AML-193 (cell line): Measurements from ENCODE around the gene ZFP90.

Source experiments
- DNase-seq, 2 experiments: peaks; one replicate each; lab custom pipeline; 2025; lab: John Stamatoyannopoulos, UW

Gene ZFP90

DNA sequence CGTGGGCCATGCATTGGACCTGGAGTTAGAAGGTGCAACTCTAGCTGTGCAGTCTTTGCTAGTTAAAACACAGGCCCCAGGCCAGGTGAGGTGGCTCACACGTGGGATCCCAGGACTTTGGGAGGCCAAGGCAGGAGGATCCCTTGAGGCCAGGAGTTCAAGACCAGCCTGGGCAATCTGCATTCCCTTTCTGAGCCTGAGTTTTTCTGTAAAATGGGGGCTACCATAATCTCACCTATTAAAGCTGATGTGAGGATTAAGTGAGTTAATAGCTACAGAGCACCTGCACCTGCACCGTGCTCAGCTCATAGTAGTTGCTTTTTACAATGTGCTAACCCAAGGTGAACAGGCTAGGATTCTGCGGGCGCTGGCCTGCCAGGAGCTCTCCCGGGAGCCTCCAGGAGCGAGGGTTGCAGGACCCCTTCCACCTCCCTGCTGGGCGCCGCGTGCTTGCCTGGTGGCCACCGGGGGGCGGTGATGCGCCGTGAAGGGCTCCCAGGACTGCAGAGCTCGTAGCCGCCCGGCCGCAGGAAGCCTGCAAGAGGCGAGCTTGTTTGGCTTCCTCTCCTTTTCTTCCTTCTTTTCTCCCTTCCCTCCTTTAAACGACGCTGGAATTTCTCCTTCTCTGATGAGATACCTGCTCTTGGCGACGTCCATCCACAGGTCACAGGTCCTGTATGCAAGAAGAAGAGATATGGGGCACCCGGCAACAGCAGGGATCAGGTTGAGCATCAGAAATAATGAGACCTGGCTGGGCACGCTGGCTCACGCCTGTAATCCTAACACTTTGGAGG lies 51.3 kb downstream of the ZFP90 start:
- DNase-seq = no peak

DNA sequence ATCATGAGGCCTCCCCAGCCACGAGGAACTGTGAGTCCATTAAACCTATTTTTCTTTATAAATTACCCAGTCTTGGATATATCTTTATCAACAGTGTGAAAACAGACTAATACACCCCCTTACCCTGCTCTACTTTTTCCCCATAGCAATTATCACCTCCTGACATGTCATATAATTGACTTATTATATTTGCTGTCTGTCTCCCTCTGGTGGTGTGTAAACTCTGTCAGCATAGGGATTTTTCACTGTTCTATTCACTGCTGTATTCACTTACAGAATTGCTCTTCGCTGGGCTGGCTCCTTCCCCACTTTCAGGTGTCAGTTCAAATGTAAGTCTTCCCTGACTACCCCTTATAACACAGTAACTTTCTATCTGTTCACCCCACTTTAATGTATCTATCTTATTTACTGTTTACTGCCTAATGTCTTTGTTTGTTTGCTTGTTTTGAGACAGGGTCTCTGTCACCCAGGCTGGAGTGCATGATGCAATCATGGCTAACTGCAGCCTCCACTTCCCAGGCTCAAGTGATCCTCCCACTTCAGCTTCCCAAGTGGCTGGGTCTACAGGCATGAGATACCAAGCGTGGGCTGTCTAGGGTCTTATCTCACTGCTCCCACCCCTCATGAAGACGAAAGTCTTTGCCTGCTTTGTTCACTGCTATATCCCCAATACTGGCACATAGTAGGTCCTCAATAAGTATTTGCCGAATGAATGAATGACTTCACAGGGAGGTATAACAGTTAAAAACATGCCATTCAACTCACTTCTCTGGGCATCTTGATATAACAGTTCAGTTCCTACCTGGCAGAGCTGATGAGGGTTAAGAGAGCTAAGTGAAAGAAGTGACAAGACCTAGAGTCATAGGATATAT lies 53.6 kb downstream of the ZFP90 start:
- peak; percentile 6 to 43 for DNase-seq

DNA sequence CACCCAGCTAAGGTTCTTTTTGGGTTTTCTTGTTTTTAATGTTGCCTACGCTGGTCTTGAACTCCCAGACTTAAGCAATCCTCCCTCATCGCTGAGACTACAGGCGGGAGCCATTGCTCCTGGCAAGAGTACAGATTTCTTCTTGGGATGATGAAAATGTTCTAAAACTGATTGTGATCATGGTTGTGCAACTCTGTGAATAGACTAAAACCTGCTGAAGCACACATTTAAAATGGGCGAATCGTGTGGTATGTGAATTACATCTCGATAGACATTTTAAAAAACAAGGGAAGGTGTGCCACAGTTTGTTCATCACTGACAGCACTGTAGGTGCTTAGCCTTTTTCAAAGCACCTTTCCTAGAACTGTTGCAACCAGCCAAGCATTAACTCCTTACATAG lies 57.2 kb downstream of the ZFP90 start:
- DNase-seq = no peak

DNA sequence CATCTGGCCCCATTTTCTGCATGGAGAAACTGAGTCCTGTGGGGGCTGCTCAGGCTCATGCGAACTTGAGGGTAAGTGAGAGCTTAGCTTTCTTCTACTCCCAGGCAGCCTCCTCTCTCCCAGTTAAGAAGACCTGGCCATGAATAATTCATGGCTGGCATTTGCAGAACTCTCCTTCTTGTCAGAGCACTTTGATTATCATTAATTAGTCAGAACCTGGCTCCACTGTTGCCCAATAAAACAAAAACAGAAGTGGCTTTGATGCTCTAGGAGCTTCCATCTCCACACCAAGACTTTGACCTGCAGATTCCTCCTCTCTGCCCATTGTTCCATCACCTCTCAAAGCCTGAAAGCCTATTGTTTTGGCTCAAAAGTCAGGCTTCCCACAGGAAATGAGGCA lies 60.5 kb downstream of the ZFP90 start:
- DNase-seq = no peak

DNA sequence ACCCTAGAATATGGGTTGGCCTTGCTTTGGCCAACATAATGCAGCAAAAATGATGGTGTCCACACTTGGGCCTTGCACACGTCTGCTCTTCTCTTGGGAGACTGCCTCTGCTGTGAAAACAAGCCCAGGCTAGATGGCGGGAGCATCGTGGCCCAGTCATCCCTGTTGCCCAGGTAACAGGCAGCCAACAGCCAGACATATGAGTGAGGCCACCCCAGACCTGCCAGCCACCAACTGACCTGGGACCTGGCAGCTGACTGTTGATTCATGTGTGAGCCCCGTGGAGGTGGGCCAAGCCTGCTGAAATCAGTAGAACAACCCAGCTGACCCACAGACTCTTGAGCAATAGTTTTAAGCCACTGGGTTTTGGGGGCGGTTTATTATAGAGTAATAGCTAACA lies 66.7 kb downstream of the ZFP90 start:
- DNase-seq = no peak

DNA sequence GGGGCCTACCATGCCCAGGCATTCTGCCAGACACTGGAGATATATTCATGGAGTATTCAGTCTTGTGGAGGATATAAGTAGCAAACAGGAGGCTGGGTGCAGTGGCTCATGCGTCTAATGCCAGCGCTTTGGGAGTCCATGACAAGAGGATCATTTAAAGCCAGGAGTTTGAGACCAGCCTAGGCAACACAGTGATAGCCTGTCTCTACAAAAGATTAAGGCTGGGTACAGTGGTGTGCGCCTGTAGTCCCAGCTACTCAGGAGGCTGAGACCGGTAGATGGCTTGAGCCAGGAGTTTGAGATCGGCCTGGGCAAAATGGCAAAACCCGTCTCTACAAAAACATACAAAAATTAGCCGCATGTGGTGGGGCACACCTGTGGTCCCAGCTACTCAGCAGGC lies 68.4 kb downstream of the ZFP90 start:
- no peak for DNase-seq

DNA sequence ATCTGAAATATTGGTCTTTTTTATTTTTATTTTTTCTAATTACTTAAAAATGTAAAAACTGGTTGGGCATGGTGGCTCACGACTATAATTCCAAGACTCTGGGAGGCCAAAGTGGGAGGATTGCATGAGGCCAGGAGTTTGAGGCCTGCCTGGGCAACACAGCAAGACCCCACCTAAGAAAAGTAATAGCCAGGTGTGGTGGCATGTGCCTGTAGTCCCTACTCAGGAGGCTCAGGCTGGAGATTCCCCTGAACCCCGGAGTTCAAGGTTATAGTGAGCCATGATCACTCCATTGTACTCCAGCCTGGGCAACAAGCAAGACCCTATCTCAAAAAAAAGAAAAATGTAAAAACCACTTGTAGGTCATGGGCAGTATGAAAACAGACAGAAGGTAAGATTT lies 69.2 kb downstream of the ZFP90 start:
- DNase-seq = no peak

DNA sequence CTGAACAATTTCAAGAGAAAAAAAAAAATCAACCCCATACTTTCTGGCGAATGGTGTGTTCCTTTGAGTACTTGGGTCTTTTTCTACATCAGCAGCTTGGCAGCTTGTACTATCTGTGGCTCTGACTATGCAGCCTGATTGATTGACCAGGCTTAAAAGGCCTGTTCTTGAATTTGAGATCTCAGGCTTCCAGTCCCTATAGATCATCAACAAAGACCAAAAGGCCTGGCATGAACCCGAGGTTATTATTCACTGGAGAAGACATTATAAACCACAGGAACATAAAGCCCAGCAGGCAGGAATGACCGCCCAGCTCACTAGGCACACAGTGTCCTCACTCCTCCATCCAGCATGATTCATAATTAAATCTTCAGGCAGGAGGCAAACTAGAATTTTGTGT lies 73.9 kb downstream of the ZFP90 start:
- no peak for DNase-seq

DNA sequence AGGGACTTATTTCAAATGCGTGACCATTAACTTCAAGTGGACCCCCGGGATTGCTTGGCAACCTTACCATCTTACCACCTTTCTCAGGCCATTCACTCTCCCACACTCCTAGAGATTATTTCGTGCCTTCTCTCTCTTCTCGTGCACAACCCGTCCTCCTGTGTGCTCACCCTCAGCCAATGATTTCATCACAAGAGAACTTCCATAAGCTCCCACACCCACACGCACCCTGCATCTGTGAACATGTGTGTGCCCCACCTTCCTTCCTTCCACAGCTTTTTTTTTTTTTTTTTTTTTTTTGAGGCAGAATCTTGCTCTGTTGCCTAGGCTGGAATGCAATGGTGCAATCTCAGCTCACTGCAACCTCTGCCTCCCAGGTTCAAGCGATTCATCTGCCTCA lies 78.6 kb downstream of the ZFP90 start:
- no peak for DNase-seq
